ENCODE results near the gene TPST2.

DNA sequence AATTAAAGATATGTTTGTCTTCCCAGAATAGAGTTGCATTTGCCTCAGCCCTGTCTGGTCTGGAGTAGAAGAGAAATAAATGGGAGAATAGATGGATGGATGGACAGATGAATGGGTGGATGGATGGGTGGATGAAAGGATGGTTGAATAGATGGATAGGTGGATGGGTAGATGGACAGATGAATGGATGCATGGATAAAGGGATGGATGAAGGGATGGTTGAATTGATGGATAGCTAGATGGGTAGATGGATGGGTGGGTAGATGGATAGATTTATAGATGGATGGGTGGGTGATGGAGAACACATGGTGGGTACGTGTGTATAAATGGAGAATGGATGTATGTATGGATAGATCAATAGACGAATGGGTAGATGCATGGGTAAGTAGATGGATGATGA, 19.4 kb upstream of the TPST2 start:
- no peak for TF ChIP-seq POLR2A (IDR thresholded peaks at IDR 0.05; ENCODE audit: low read depth, low read length)
- TF ChIP-seq RAD21 (IDR thresholded peaks at IDR 0.05; ENCODE audit: low read length) = no peak
- TF ChIP-seq, protein P1, sequence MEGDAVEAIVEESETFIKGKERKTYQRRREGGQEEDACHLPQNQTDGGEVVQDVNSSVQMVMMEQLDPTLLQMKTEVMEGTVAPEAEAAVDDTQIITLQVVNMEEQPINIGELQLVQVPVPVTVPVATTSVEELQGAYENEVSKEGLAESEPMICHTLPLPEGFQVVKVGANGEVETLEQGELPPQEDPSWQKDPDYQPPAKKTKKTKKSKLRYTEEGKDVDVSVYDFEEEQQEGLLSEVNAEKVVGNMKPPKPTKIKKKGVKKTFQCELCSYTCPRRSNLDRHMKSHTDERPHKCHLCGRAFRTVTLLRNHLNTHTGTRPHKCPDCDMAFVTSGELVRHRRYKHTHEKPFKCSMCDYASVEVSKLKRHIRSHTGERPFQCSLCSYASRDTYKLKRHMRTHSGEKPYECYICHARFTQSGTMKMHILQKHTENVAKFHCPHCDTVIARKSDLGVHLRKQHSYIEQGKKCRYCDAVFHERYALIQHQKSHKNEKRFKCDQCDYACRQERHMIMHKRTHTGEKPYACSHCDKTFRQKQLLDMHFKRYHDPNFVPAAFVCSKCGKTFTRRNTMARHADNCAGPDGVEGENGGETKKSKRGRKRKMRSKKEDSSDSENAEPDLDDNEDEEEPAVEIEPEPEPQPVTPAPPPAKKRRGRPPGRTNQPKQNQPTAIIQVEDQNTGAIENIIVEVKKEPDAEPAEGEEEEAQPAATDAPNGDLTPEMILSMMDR (conservative IDR thresholded peaks at IDR 0.05; ENCODE audit: low read depth, low read length) = no peak
- TF ChIP-seq, protein P2, sequence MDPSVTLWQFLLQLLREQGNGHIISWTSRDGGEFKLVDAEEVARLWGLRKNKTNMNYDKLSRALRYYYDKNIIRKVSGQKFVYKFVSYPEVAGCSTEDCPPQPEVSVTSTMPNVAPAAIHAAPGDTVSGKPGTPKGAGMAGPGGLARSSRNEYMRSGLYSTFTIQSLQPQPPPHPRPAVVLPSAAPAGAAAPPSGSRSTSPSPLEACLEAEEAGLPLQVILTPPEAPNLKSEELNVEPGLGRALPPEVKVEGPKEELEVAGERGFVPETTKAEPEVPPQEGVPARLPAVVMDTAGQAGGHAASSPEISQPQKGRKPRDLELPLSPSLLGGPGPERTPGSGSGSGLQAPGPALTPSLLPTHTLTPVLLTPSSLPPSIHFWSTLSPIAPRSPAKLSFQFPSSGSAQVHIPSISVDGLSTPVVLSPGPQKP (IDR thresholded peaks at IDR 0.05; ENCODE audit: borderline replicate concordance, low read depth, low read length) = no peak
